Activated T-cell treated with anti-CD3 and anti-CD28 coated beads, Interleukin-2, amount 50 U/mL, for 48 hours (primary cell): ENCODE results near the gene C2CD4D.

Source experiments
- DNase-seq, 2 experiments: peaks; one replicate each; pipeline ENCODE4 v3.0.0-alpha.2; 2020

Gene C2CD4D

DNA sequence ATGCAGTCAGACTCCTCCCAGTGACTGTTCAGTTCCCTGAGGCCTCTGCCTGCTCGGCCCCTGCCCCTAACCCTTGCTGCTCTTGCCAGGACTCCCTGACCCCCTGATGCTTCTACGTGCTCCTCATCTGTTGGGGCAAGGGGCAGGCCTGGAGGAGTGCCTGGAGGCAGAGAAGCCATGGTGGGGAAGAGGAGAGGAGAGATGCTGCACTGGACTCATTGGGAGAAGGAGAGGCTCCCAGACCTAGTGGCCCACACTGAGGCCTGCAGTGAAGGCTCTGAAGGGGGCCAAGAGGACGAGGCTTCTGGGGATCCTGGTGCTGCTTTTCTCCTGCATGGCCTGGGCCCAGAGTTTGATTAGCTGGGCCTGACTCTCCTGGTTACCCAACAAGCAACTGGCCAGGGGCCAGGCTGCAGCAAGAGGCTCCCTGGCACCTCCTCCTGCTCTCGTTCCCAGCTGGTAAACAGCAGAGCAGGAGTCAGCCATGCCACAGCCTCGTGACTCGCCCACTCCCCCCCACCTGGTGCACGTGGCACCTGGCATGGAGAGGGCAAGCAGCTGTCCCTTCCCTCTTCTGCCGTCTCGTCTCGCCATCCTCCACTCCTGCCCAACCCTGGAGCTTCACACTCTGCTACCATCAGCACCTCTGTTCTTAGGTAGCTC is 7.2 kb downstream of the C2CD4D start:
- DNase-seq, result no peak

DNA sequence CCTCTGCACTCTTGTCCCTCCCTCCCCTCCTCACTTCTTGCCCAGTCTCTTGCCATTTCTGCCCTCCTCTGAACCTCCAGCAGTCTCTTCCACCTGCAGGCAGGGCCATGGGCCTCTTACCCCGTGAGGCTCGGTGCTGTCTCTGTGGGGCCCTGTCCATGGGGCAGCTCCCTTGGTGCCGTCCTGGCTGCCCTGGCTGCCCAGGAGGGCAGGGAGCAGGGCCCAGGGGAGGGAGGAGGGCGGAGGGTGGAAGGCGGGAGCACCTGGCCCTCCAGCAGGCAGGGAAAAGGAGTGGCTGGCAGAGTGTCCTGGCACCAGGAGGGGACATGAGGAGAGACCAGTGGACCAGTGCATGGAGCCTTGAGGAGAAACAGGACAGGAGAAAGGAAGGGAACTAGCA is 8.0 kb downstream of the C2CD4D start, which contains the start of gene RORC:
TSS of gene RORC (minus strand) at position 198 of the 400 bp plus-strand sequence. CDS start at position 160, 38 bp downstream.
- no peak for DNase-seq

- DNase-seq, result no peak
Measured at GRCh38 chr1:151831256-151831591, 8.4 kb downstream of the C2CD4D start.

- DNase-seq, result no peak
Measured at GRCh38 chr1:151830055-151830454, 9.6 kb downstream of the C2CD4D start.

- no peak for DNase-seq
Measured at GRCh38 chr1:151829352-151830046, 10.1 kb downstream of the C2CD4D start.

GRCh38 chr1:151828921-151829320 is 10.7 kb downstream of the C2CD4D start:
- DNase-seq, result no peak

DNA sequence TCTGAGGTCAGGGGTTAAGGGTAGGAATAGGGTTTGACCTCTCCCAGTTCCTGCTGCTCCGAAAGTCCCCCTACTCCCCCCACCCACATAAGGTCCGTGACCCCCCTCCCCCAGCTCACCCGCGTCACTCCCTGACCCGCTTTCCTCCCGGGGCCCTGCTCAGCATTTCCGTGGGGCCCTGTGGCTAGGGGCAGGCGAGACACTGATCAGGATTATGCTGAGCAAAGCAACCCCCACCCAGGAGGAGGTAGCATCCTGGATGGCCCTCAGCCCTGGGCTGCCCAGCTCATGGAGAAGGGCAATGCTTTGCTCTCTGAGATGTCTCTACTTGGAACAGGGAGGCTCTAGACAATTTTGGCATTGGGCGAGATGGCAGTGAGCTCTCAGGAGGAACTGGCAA is 11.8 kb downstream of the C2CD4D start:
- DNase-seq, result no peak

DNA sequence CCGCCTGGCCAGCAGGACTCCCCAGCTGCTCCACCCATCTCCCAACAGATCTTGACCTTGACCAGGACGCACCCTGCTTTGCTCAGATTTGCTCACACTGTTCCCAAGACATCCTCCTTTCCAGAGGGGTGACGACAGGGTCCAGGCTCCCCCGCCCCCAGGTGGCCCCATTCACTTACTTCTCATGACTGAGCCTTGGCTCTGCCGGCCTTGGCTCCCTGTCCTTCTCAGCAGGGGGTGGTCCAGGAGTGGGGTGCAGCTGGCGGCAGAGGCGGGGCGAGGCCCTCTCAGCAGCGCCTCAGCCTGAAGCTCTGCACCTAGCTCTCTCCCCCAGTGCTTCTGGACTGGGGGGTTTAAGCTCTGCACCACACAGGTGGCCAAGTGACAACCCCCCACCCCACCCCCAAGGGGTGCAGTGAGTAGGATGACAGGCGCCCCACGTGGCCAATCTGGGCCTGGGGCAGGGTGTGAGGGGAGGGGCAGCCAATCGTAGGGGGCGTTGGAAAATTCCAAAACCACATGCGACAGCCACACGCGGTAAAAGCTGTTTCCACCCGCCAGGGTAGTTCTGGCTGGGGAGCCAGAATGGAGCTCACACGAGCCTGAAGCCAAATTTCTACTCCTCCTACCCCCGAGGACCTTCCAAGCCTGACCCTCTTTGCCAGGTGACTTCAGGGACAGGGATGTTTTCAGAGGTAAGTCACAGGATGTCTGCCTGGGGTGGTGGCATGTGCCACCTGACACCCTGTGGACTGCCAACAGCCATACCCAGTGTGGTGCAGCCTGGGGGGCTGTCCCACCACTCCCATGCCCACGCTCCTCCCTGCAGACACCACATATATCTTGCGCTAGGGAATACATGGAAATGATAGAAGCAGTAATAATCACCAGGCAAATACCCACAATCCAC is 13.6 kb downstream of the C2CD4D start:
- DNase-seq, result peak in 1 of 2 experiments; percentile 60

DNA sequence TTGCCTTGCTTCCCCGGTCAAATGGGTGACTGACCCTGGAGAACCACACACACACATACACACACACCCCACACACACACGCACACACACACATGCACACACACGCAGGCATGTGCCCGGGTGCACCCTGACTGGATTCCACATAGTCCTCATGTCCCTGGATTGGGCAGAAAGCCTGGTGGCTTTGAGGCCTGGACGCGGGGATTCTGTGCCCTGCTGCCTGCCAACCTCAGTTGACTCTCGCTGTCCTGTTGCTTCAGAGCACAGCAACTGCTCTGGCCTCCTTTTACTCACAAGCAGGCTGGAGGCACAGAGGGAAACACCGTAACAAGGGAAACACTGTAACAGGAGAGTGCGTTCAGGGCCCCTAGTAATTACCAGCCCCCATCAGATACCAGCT is 14.4 kb downstream of the C2CD4D start:
- DNase-seq, result no peak

GRCh38 chr1:151823175-151823574 is 16.4 kb downstream of the C2CD4D start:
- no peak for DNase-seq

- peak; percentile 76 to 82 for DNase-seq
Measured at GRCh38 chr1:151822404-151822803, 17.2 kb downstream of the C2CD4D start.

GRCh38 chr1:151820940-151821339 is 18.7 kb downstream of the C2CD4D start:
- DNase-seq, result no peak

- peak in 1 of 2 experiments; percentile 63 for DNase-seq
Measured at GRCh38 chr1:151819976-151820623, 19.5 kb downstream of the C2CD4D start.

DNA sequence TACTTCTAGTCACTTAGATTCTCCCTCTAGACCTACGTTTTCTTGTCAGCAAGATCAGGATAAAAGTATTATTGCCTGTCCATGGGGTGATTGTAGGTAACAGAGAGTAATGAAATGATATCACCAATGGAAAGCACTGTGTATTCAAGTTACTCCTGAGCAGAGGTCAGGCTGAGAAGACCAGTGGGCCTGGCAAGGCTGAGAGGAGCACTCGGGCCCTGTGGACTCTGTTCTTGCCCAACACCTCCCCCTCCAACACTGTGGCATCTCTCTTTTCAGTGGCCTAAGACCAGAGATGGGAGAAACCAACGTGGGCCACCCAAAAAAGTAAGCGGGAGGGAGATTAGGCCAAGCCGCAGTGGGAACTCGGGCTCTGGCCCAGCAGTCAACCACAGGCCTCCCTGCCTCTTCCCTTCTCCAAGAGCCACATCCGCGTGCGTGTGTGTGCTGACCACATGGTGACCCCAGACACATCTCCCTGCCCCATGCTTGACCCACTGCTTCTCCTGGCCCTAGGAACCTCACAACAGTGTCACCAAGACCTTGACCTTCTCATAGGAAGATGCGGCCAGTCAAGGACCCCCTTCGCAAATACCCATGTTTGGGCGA is 20.3 kb downstream of the C2CD4D start:
- DNase-seq, result no peak

DNA sequence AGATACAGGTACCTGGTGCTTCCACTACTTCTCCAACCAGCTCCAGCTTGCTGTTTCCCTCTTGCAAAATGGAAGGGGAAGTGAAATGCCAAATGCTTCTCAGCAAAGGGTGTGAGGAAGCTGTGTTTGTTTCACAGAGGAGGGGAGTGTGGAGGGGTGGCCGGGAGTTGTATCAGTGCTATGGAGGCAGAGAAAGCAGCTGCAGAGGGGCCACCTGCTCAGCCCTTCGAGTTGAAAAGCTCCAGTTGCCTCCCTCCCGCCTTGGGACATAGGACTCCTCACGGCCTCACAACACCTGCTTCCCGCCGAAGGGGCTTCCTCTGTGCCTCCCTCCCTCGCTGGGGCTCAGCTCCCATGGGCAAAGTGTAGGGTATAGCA is 22.3 kb downstream of the C2CD4D start:
- DNase-seq, result no peak

DNA sequence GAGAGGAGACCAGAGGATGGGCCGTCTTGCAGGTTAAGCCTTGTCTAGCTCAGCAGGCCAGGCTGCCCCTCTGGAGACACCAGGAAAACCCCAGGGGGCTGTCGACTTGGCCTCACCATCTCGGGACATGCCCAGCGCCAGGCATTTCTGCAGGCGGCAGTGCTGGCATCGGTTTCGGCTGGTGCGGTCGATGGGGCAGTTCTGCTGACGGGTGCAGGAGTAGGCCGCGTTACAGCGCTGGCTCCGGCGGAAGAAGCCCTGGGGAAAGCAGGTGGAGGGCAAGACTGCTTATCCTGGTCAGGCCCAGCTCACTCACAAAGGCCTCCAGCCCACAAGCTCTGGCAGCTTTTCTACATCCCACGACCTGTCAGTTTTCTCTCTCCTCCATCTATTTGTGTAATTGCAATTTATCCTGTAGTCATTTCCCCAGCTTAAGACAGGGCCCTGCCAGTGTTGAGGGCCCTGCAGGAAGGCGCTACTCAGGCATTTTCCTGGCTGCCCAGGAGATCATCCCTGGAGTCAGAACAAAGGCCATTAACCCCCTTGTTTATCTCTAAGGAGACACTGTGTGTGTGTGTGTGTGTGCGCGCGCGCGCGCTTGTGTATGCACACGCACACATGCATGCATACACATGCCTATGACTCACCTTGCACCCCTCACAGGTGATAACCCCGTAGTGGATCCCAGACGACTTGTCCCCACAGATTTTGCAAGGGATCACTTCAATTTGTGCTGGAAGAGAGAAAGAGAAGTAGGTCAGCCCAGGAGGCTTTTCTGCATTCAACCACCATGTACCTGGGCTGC is 22.9 kb downstream of the C2CD4D start:
- DNase-seq, result no peak

GRCh38 chr1:151815716-151816327 is 23.8 kb downstream of the C2CD4D start:
- no peak for DNase-seq

- no peak for DNase-seq
Measured at GRCh38 chr1:151814971-151815545, 24.6 kb downstream of the C2CD4D start.

DNA sequence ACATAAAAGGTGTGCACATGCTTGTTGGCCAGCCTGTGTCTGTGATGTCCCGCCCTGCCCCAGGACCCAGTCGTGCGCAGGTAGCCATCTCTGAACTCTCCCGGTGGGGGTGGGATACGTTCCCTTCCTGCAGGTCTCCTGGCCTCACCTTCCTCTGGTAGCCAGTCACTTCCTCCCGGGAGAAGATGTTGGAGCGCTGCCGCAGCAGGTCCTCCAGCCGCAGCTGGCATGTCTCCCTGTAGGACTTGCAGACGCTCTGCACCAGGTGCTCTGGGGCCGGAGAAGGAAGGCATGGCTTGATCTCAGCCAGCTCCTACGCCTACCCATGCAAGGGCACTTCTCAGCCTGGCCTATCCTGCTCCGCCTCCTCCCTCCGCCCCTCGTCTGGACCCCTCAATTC is 25.2 kb downstream of the C2CD4D start:
- DNase-seq, result no peak

DNA sequence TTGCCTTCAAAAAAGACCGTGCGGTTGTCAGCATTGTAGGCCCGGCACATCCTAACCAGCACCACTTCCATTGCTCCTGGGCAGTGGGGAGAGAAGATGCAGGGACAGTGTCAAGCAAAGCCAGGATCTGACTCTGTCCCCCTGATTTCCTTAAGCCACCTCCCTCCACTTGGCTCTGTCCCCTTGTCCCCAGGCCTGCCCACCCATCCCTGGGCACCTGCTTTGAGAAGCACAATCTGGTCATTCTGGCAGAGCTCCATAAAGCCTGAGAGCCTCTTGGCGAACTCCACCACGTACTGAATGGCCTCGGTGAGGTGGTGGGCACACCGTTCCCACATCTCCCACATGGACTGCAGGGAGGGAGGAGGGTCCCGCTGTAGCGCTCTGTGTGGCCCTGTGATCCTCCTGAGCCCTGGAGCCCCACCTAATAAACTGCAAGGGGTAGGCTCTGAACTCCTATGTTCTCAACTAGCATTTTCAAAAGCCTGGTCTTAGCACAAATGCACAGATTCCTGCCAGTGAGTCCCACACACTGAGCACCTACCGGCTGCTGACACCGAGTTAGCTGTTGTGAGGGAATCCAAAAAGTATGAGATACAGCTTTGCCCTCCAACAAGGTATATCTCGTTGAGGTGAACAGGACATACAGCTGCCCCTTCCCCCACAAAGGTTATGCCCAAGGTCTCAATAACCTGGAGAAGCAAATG is 26.2 kb downstream of the C2CD4D start:
- DNase-seq, result no peak
